GM21360 (cell line): ENCODE measurements around the gene FRAT2.
A peak's percentile ranks its signal among the peaks of the same experiment; 100 is the strongest.
"Not testable (repeated sequence)": the region's sequence is repeated elsewhere in the genome, so short reads cannot be mapped to it uniquely, and the experiment has no call there.

Source experiments
- ATAC-seq: cut with Tn5 transposase; IDR thresholded peaks from one replicate; pipeline ENCODE4 v1.9.1; 2021; ENCODE audit warnings: mild to moderate bottlenecking, moderate library complexity; ENCODE audit not compliant: unreplicated experiment

The FRAT2 gene

DNA sequence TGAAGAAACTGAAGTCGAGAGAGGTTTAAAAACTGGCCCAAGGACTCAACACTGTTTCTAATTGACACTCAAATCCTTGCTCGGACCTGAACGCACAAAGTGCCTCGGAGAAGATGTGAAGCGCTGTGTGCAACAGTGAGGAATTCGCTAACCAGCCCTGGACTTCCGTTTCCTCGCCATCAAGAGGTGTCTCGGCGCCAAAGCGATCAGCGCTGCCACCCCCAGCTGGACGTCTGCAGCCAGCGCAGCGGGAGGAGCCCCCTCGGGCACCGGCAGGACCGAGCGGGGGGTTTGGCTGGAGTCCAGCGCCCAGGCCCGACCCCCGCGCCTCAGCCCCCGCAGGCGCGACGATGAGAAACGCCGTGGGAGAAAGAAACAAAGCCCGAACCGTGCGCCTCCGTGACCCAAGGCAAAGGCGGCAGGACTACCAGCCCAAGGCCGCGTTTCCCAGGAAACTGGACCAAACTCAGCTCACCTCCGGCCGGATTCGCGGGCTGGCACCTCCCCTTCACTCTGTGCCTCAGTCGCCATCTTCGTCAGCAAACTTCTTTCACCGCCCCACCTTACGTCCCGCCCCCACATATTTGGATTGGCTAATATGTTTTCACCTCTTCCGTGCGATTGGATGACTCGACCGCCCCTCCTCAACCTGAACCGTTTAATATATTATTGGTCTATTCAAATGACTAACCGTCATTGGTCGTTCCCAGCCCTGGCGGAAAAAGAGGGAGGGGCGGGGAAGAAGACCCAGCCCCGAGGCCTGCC, 42.2 kb downstream of the FRAT2 start, which contains the start of gene ARHGAP19:
ARHGAP19 (minus strand) TSS at position 541 of the 765 bp plus-strand sequence; CDS start at position 531, 10 bp downstream.
- peak; percentile 93 for ATAC-seq

DNA sequence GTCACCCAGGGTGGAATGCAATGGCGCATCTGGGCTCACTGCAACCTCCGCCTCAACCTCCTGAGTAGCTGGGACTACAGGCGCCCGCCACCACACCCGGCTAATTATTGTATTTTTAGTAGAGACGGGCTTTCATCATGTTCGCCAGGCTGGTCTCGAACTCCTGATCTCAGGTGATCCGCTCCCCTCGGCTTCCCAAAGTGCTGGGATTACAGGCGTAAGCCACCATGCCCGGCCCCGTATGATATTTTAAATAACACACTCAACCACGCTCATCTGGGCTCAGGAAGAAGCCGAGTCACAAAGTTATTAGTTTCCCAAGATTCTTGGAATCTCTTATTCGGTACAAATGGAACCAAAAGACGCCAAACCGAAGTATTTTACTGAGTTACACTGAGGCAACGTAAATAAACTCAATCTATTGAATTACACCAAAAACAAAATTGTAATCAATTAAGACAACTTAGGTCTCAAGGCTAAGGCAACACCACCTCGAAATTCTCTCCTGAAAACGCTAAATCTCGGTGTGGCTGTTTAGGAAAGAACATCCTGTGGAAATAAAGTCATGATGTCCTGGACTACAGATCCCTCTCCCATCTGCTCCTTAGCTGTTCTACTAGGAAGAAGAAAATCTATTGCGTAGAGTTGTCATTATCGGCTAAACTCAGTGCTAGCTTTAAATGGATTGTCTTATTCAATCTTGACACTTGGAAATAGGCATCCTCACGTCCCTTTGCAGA, 43.0 kb downstream of the FRAT2 start:
- ATAC-seq, result no peak

DNA sequence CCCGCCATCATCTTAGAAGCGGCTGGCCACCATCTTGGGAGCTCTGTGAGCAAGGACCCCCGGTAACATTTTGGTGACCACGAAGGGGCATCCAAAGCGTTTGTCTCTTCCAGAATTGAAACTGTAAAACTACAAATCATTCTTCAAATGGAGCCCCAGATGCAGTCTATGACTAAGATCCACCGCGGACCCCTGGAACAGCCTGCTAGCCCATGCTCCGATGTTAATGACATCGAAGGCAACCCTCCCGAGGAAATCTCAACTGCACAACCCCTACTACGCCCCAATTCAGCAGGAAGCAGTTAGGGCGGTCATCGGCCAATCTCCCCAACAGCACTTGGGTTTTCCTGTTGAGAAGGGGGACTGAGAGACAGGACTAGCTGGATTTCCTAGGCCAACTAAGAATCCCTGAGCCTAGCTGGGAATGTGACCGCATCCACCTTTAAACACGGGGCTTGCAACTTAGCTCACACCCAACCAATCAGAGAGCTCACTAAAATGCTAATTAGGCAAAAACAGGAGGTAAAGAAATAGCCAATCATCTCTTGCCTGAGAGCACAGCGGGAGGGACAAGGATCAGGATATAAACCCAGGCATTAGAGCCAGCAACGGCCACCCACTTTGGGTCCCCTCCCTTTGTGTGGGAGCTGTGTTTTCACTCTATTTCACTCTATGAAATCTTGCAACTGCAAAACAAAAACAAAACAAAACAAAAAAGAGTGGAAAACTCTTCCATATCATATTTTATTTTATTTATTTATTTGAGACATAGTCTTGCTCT, 43.8 kb downstream of the FRAT2 start:
- not testable (repeated sequence) for ATAC-seq

DNA sequence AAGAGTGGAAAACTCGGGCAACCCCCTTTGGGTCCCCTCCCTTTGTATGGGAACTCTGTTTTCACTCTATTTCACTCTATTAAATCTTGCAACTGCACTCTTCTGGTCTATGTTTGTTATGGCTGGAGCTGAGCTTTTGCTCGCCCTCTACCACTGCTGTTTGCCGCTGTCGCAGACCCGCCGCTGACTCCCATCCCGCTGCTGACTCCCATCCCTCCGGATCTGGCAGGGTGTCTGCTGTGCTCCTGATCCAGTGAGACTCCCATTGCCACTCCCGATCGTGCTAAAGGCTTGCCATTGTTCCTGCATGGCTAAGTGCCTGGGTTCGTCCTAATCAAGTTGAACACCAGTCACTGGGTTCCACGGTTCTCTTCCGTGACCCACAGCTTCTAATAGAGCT, 44.5 kb downstream of the FRAT2 start:
- not testable (repeated sequence) for ATAC-seq
